Keratinocyte (primary cell): ENCODE results near the gene ZCCHC18. TPM values are rescaled to one million over a fixed set of nuclear protein-coding genes. Genes with fewer than 3 reads are reported as not detected.

Experiments
- DNase-seq: peaks from one replicate; pipeline ENCODE4 v3.0.0-alpha.2; 2011; ENCODE audit warnings: low read depth, missing footprints, low spot score
- FAIRE-seq: peaks from 2 replicates; lab custom pipeline; 2011; peaks lifted over from hg19 to GRCh38; lab: Jason Lieb, UNC
- H2AFZ ChIP-seq: 2 replicates; pipeline ENCODE4 v1.6.0; 2012; ENCODE audit warnings: low read length, control low read depth, inconsistent platforms; ENCODE audit not compliant: control insufficient read depth
- H3K27ac ChIP-seq: 2 replicates; pipeline ENCODE4 v1.5.1; 2011; ENCODE audit warnings: low read length; ENCODE audit not compliant: control insufficient read depth, insufficient read depth
- H3K27me3 ChIP-seq: 3 replicates; pipeline ENCODE4 v1.6.0; 2011; ENCODE audit warnings: low read length; ENCODE audit not compliant: control insufficient read depth, insufficient read depth; ENCODE audit errors: extremely low read depth
- H3K36me3 ChIP-seq, 2 experiments: 2 replicates in 1 of 2; 3 replicates in 1 of 2; pipeline ENCODE4 v1.5.1; 2011; ENCODE audit warnings: low read length in 2 of 2, mild to moderate bottlenecking in 1 of 2; ENCODE audit not compliant: control insufficient read depth in 2 of 2, insufficient read depth in 2 of 2; ENCODE audit errors: extremely low read depth in 1 of 2
- H3K4me1 ChIP-seq: 3 replicates; pipeline ENCODE4 v1.5.1; 2011; ENCODE audit warnings: low read length; ENCODE audit not compliant: control insufficient read depth, insufficient read depth; ENCODE audit errors: extremely low read depth
- H3K4me2 ChIP-seq: 3 replicates; pipeline ENCODE4 v1.6.0; 2011; ENCODE audit warnings: low read depth, low read length; ENCODE audit not compliant: control insufficient read depth, insufficient read depth; ENCODE audit errors: extremely low read depth
- H3K4me3 ChIP-seq, 3 experiments: fragments of 200-600 bp in 1 of 3; sonication (generic) in 1 of 3; 2 replicates in 2 of 3; 3 replicates in 1 of 3; pipeline ENCODE4 v1.5.1; 2011 to 2016; ENCODE audit warnings: low read length in 3 of 3, mild to moderate bottlenecking in 3 of 3, control low read depth in 2 of 3, inconsistent platforms in 1 of 3, low read depth in 1 of 3, mixed read lengths in 1 of 3, mixed run types in 1 of 3, moderate library complexity in 1 of 3; ENCODE audit not compliant: control insufficient read depth in 2 of 3, insufficient read depth in 2 of 3; ENCODE audit errors: extremely low read depth in 1 of 3
- H3K79me2 ChIP-seq: 2 replicates; pipeline ENCODE4 v1.6.0; 2012; ENCODE audit warnings: low read length; ENCODE audit not compliant: control insufficient read depth, insufficient read depth
- H3K9ac ChIP-seq: 3 replicates; pipeline ENCODE4 v1.6.0; 2011; ENCODE audit warnings: low read length; ENCODE audit not compliant: control insufficient read depth, insufficient read depth; ENCODE audit errors: extremely low read depth
- H3K9me1 ChIP-seq: 3 replicates; pipeline ENCODE4 v1.6.0; 2011; ENCODE audit warnings: low read length; ENCODE audit not compliant: control insufficient read depth, insufficient read depth; ENCODE audit errors: extremely low read depth
- H3K9me3 ChIP-seq: 2 replicates; pipeline ENCODE4 v1.5.1; 2012; ENCODE audit warnings: low read depth, low read length; ENCODE audit not compliant: control insufficient read depth
- H4K20me1 ChIP-seq: 3 replicates; pipeline ENCODE4 v1.6.0; 2011; ENCODE audit warnings: low read length; ENCODE audit not compliant: control insufficient read depth, insufficient read depth; ENCODE audit errors: extremely low read depth
- CTCF ChIP-seq, 3 experiments: IDR thresholded peaks in 1 of 3; conservative IDR thresholded peaks in 1 of 3; optimal IDR thresholded peaks in 1 of 3; 2 replicates in 2 of 3; 3 replicates in 1 of 3; pipeline versions ENCODE3 to v1.5.1; 2011; ENCODE audit warnings: low read length in 3 of 3, mild to moderate bottlenecking in 3 of 3, moderate library complexity in 2 of 3, control low read depth in 1 of 3, inconsistent platforms in 1 of 3; ENCODE audit not compliant: insufficient read depth in 2 of 3; ENCODE audit errors: extremely low read depth in 1 of 3
- EZH2 ChIP-seq: IDR thresholded peaks from one replicate; pipeline ENCODE4 v1.6.1; 2012; ENCODE audit warnings: inconsistent platforms, mild to moderate bottlenecking, low read length, moderate library complexity
- dilution Hi-C: fragments of 300-500 bp; cut with MboI; formaldehyde crosslinking; loops from one replicate; pipeline ENCODE4 v1.7.0; 2020; ENCODE audit warnings: low sequenced_read_pairs; ENCODE audit not compliant: extremely low pct_ligation_motif_present
- polyA plus RNA-seq, 5 experiments: library from polyadenylated mRNA; depleted of rRNA in 3 of 5; stranded (reverse) in 3 of 5; stranded (forward) in 1 of 5; unstranded in 1 of 5; fragments of >200 nt; gene quantifications; 1 replicate in 1 of 5; 2 replicates in 3 of 5; 3 replicates in 1 of 5; pipeline versions ENCODE4 v1.2.1 to v1.2.3, GENCODE V29; 2011 to 2012; ENCODE audit warnings: missing spikeins in 2 of 5, low read depth in 1 of 5, low replicate concordance in 1 of 5

Gene ZCCHC18
- polyA plus RNA-seq, 1 donor (not counting 4 experiments of a cell fraction or from before 2014, with no cell fraction given): not detected

GRCh38 chrX:104136241-104137019 lies 24.1 kb downstream of the ZCCHC18 start:
- DNase-seq: peak; percentile 32
- dilution Hi-C loops: no loop called here
- peak; percentile 74 for FAIRE-seq
- Histone ChIP-seq H3K4me3 (peak overlapping the region in 1 of 3 experiments; percentile 19), H2AFZ (peak overlapping the region; percentile 50), H3K36me3 (no peaks in the 10 kb centered on the region), H3K4me2 (peak overlapping the region; percentile 44), H3K4me1 (no peaks in the 10 kb centered on the region), H3K27ac (no peak overlapping the region), H3K9ac (no peak overlapping the region), H3K27me3 (no peaks in the 10 kb centered on the region), H3K79me2 (no peaks in the 10 kb centered on the region), H3K9me1 (no peaks in the 10 kb centered on the region), H3K9me3 (no peaks in the 10 kb centered on the region), H4K20me1 (no peaks in the 10 kb centered on the region)
- no peak for TF ChIP-seq EZH2
- peak; percentile 76 to 86 (median 77) for TF ChIP-seq CTCF (optimal IDR thresholded peaks at IDR 0.05 in 1 of 3, IDR thresholded peaks at IDR 0.05 in 1 of 3, conservative IDR thresholded peaks at IDR 0.05 in 1 of 3; ENCODE audit: extremely low read depth in 1 of 3, insufficient read depth in 2 of 3, low read length in 3 of 3)

- Histone ChIP-seq H3K9me3 (no peaks in the 10 kb centered on the region), H3K4me1 (no peaks in the 10 kb centered on the region), H3K9me1 (no peaks in the 10 kb centered on the region), H3K27me3 (no peaks in the 10 kb centered on the region), H3K9ac (no peak overlapping the region), H3K27ac (no peak overlapping the region), H3K4me3 (no peak overlapping the region), H3K36me3 (no peaks in the 10 kb centered on the region), H4K20me1 (no peaks in the 10 kb centered on the region), H3K79me2 (no peaks in the 10 kb centered on the region), H2AFZ (no peak overlapping the region), H3K4me2 (no peak overlapping the region)
- dilution Hi-C loops: no loop called here
- FAIRE-seq (no peak), DNase-seq (no peak)
- TF ChIP-seq CTCF (optimal IDR thresholded peaks at IDR 0.05 in 1 of 3, IDR thresholded peaks at IDR 0.05 in 1 of 3, conservative IDR thresholded peaks at IDR 0.05 in 1 of 3; ENCODE audit: extremely low read depth in 1 of 3, insufficient read depth in 2 of 3, low read length in 3 of 3) (no peak), EZH2 (no peak)
Observed at GRCh38 chrX:104137496-104137895, 25.2 kb downstream of the ZCCHC18 start.
